Left renal cortex interstitium (tissue), 4 donors: ENCODE data around the gene TMEM273. TPM values are rescaled to one million over a fixed set of nuclear protein-coding genes. Genes with fewer than 3 reads are reported as not detected.

Experiments
- DNase-seq, 4 donors: peaks; one replicate each; pipeline ENCODE4 v3.0.0-alpha.2; 2013; ENCODE audit warnings: low read depth in 4 of 4, low spot score in 2 of 4, missing footprints in 1 of 4
- polyA plus RNA-seq, 4 donors: library from polyadenylated mRNA; unstranded; fragments of 120-200 nt; gene quantifications; one replicate each; pipeline ENCODE4 v1.2.1, GENCODE V29; 2013; ENCODE audit not compliant: insufficient read length in 4 of 4

Gene TMEM273
- polyA plus RNA-seq, 4 donors, result 1.9 to 3.0 (median 2.5) TPM

GRCh38 chr10:49120911-49121310 lies 67.3 kb downstream of the TMEM273 start:
- DNase-seq, result no peak

DNA sequence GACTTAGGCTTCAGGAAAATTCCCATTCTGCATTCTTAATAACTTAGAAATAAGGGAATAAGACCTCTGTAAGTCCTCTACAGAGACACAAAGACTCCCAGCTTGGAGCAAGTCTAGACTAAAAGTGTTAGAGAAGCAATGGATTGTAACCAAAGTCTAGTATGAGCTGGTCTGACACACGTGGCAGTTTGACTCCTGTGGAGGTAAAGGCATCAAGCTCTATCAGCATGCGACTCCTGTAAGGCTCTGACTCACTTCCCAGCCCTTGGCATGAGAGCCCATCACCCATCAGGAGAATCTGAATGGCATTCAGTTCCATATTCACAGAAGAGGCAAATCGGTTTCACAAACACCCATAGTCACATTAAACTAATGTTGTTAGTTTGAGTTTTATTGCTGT lies 68.4 kb downstream of the TMEM273 start:
- DNase-seq, result no peak

GRCh38 chr10:49118430-49119074 lies 69.6 kb downstream of the TMEM273 start:
- DNase-seq, result no peak

DNA sequence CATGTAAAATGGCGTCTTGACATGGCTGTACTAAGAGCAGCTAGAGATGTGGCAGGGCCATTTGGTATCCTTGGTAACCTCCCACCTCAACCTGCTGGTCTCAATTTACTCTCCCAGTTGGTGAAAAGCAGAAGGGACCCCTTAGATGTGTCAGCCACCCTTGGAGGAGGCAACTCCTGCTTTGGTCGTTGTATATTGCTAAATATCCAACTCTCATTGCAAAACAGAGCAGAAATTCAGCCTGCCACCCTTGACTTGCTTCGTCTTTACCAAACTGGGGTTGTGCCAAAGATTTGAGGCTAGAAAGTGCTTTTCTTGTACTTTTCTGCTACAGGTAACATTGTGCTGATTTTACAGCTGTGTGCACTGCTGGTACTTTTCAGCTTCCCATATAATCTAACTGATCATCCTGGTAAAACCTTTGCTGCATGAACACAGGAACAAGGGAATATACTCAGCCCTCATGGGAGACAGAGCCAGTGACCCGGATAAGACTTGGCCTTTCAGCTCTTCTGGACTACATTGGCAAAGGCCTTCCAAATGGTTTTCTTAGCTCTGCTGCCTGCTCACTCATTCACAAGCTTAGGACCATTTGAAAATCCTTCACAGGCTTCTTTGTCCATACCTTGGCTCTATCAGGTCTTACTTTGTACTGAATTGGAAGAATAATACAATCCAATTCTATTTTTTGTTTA lies 70.7 kb downstream of the TMEM273 start:
- no peak for DNase-seq

DNA sequence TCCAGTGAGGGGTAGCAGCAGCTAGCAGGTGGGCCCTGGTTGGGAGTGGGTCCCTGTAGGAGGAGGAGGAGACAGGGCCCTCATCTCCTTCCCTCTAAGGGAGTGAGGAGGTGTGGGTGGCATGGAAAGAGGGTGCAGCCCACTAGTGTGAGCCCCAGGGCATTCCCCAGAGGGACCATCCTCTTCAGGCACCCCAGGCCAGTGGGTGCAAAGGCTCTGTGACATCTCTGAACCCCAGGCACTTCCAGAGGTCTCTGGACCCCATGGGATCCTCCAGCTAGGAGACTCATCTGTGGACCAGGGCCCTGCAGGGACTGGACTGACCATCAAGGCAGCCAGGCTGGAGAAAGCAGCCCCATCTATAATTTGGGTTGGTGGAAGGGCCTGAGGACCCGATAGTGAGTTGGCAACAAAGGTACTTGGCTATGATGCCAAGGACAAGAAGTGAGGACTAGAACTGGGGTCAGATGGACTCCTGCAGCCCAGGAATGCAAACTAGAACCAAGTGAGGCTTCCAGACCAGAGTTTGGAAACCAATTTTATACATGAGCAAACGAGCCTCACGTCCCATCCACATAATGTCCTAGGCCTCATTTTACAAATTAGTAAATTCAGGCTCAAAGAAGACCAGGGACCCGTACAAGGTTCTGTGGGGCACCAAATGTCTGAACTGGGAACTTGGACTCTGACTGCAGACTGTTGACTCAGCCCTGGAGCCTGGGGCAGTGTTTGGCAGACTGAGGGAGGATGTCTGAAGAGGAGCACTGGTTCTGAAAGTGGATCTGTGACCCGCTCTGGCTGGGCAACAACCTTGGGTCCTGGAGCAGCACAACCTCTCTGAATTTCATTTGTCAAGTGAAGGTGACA lies 71.4 kb downstream of the TMEM273 start:
- DNase-seq, result no peak

- no peak for DNase-seq
Measured at GRCh38 chr10:49115796-49116508, 72.2 kb downstream of the TMEM273 start.

GRCh38 chr10:49115015-49115795 lies 73.0 kb downstream of the TMEM273 start, which contains the start of gene VSTM4:
Gene VSTM4 (minus strand): TSS chr10:49115522. CDS start chr10:49115485, 37 bp downstream.
- peak in 1 of 4 donors; percentile 29 for DNase-seq

DNA sequence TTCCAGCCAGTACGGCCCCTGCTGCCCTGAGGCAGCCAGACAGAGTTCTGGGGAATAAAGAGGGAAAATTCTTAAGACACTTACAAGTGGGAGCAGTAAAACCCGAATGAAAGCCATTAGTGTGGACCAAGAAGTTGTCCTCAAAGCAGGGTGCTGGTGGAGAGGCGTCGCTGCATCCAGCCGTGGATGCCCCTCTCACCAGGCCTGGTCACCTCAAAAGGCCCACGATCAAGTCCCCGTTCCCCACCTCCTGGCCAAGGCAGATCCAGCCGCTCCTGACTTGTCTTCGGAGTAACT lies 73.5 kb downstream of the TMEM273 start:
- DNase-seq, result no peak

DNA sequence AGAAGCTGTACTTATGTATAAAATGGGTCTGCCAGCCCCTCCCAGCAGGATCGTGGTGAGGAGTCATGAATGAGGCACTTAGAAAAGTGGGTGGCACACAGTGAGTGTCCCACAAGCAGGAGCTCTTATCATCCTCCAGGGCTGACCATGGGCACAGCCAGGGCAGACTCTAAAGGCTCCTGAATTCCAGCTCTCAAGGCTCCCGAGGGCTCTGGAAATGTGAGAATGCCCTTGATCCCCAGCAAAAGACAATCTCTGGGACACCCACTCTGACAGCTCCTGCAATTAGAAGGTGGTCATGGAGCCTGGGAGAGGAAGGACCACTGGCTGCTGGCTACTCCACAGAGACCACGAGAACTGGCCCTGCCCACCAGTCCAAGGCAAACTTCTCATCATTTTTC lies 74.5 kb downstream of the TMEM273 start:
- no peak for DNase-seq

GRCh38 chr10:49112851-49113250 lies 75.3 kb downstream of the TMEM273 start:
- no peak for DNase-seq

GRCh38 chr10:49112098-49112497 lies 76.1 kb downstream of the TMEM273 start:
- no peak for DNase-seq

- no peak for DNase-seq
Measured at GRCh38 chr10:49111320-49111698, 76.9 kb downstream of the TMEM273 start.

DNA sequence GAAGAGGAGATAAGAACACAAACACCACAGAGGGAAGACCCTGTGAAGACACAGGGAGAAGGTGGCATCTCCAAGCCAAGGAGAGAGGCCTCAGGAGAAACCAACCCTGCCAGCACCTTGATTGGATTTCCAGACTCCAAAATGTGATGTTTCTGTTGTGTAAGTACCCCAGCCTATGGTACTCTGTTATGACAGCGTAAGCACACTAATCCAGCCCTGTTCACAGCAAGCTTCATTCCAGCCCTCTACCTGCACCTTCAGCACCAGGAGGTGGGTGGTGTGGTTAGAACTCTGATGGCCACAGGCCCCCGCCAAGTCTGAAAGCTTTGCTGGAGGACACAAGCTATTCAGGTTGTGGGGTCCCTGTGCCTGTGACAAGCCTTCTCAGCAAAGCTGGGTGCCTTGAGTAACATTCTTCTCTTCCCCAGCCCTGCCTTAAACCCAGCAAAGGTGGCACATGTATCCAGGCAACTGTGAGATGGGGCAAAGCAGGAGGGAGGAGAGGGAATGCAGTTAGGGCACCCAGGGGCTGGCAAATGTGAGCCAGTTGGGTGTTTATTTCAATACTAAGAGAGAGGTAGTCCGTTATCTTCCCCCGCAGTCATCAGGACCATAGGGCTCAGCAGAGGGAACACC lies 77.4 kb downstream of the TMEM273 start:
- DNase-seq, result no peak

DNA sequence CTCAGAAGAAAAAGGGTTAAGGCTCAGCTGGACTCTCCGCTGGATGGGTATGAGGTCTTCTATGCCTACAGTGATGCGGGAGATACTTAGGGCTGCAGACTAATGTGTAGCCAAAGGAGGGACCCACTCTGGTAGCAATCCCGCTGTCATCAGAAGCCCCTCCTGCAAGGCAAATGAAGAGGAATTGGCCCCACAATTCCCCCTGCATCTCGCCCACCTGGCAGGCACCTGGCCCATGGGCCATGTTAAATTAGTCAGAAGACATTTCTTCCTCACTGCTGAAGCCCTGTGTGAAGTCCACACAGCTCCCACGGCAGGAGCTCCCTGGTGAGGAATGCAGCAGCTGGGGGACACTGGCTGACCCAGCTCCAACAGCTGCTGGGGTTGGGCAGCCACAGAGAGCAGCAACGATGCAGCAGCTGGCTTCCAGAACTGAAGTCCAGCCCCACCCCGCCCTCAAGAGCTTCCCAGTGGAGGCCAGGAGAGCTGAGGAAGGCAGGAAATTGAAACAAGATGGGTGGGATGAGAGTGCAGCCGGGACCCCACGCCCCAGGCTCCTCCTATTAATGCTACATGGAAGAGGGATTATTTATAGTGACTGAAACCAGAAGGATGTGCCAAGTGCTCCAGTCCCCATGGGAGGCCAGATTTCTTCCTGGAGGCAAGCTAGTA lies 78.4 kb downstream of the TMEM273 start:
- peak in 2 of 4 donors; percentile 56 to 60 for DNase-seq

GRCh38 chr10:49108656-49109055 lies 79.5 kb downstream of the TMEM273 start:
- no peak for DNase-seq

DNA sequence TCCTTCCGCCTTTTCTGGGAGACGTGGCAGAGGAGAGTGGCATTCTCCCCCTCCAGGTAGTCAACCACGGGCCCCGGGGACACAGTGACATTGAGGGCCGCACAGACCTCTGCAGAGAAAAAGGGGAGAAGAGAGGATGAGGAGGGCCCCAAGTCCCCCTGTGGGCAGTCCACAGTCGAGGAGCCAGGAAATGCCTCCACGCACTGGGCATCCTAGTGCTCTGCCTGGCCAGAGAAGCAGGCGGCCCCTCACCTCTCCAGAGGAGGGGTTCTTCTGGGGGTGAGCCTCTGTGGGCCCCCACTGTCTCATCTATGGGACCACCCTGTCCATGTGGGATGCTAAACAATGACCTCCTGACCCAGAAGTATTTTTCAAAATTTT lies 80.3 kb downstream of the TMEM273 start:
- no peak for DNase-seq

GRCh38 chr10:49107111-49107886 lies 80.9 kb downstream of the TMEM273 start:
- no peak for DNase-seq

DNA sequence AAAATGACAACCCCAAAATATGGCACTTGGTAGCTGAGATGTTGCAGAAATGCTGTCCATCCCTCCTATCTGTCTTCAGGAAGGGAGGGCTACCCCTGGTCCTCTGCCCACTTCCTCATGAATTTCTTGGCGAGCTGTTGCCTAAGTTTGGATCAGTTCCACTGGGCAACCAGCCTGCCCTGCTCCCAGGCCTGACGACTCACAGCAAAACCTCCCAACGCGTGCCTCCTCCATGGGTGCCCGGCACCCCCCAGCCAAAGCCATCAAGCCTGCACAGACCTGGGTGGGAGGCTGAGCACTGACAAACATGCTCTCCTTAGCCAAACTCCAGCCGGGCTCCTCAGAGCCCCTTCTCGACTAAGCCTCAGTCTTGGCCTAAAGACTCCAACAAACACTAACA lies 81.7 kb downstream of the TMEM273 start:
- no peak for DNase-seq
